Natural killer cell treated with Interleukin-12 subunit alpha and Interleukin-12 subunit beta and Interleukin-15 and Interleukin-18, amount 100 ng/mL, for 72 hours (primary cell): ENCODE results near the gene ABCC6. TPM values are rescaled to one million over a fixed set of nuclear protein-coding genes. Genes with fewer than 3 reads are reported as not detected.
A peak's percentile ranks its signal among the peaks of the same experiment; 100 is the strongest.
"Not testable (repeated sequence)": the region's sequence is repeated elsewhere in the genome, so short reads cannot be mapped to it uniquely, and the experiment has no call there.

Experiments
- ATAC-seq, 2 donors: fragments of 150-1000 bp; cut with Tn5 transposase in 1 of 2; sonication (Bioruptor Pico), chemical (Tn5 transposase) in 1 of 2; 2 replicates each; pipeline ENCODE4 v1.10.0; 2021
- DNase-seq: peaks from one replicate; pipeline ENCODE4 v3.0.0; 2022; ENCODE audit warnings: low spot score
- H3K27ac Mint-ChIP-seq, 2 donors: 1 replicate in 1 of 2; 2 replicates in 1 of 2; pipeline ENCODE4 v1.8.0; 2022; ENCODE audit warnings: mixed read lengths in 2 of 2, mild to moderate bottlenecking in 1 of 2, moderate library complexity in 1 of 2
- H3K27me3 Mint-ChIP-seq, 2 donors: 1 replicate in 1 of 2; 2 replicates in 1 of 2; pipeline ENCODE4 v1.8.0; 2022; ENCODE audit warnings: mixed read lengths in 2 of 2
- H3K36me3 Mint-ChIP-seq: one replicate; pipeline ENCODE4 v1.8.0; 2022; ENCODE audit warnings: mixed read lengths
- H3K4me1 Mint-ChIP-seq, 2 donors: 1 replicate in 1 of 2; 2 replicates in 1 of 2; pipeline ENCODE4 v1.8.0; 2022; ENCODE audit warnings: low read depth in 2 of 2, mixed read lengths in 2 of 2, mild to moderate bottlenecking in 1 of 2
- H3K4me3 Mint-ChIP-seq: one replicate; pipeline ENCODE4 v1.8.0; 2022; ENCODE audit warnings: mixed read lengths
- H3K9me3 Mint-ChIP-seq: 2 replicates; pipeline ENCODE4 v1.8.0; 2022; ENCODE audit warnings: mixed read lengths
- total RNA-seq, 2 donors: library from RNA; stranded (reverse); gene quantifications; one replicate each; pipeline ENCODE4 v1.2.3, GENCODE V29; 2022

ABCC6 gene
- total RNA-seq, 2 donors from 2014 or later = not detected

DNA sequence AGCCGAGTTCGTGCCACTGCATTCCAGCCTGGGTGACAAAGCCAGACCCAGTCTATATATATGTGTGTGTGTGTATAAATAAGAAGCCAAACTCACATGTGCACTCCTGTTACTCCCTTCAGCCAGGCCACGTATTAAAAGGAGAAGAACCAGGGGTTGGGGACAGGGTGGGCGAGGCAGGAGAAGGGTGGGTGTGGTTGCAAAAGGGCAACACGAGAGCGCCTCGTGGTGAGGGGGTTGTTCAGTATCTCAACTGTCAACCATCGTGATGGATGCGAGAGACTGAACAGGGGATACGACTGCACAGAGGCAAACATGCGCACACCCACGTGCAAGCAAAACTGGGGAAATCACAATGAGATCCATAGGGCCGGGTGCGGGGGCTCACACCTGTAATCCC is 54.9 kb downstream of the ABCC6 start:
- no peak overlapping the region for H3K4me3 Mint-ChIP-seq
- H3K27ac Mint-ChIP-seq = no peak overlapping the region
- H3K4me1 Mint-ChIP-seq = no peaks in the 10 kb centered on the region
- DNase-seq (no peak), ATAC-seq (no peak)
- H3K36me3 Mint-ChIP-seq = no peaks in the 10 kb centered on the region
- H3K27me3 Mint-ChIP-seq = peaks cover 0 to 2% of the 10 kb centered on the region in 2 donors
- no peaks in the 10 kb centered on the region for H3K9me3 Mint-ChIP-seq

DNA sequence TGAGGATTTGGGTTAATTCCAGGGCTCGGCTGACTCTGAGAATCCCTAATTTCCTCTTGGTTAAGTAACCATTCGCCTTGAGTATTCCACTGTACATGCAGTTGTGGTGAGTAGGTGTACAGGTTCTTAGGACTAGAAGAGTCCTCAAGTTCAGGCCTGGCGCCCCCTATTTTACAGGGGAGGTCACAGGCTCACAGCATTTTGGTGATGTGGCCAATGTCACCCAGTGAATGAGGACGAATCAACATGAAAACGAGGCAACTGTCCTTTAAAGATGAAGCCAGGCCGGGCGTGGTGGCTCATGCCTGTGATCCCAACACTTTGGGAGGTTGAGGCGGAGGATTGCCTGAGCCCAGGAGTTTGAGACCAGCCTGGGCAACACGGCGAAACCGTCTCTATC is 55.4 kb downstream of the ABCC6 start:
- Mint-ChIP-seq H3K4me1 (no peaks in the 10 kb centered on the region), H3K9me3 (no peaks in the 10 kb centered on the region), H3K4me3 (no peak overlapping the region), H3K36me3 (no peaks in the 10 kb centered on the region), H3K27ac (no peak overlapping the region), H3K27me3 (peaks cover 0 to 2% of the 10 kb centered on the region in 2 donors)
- no peak for ATAC-seq
- DNase-seq = no peak

DNA sequence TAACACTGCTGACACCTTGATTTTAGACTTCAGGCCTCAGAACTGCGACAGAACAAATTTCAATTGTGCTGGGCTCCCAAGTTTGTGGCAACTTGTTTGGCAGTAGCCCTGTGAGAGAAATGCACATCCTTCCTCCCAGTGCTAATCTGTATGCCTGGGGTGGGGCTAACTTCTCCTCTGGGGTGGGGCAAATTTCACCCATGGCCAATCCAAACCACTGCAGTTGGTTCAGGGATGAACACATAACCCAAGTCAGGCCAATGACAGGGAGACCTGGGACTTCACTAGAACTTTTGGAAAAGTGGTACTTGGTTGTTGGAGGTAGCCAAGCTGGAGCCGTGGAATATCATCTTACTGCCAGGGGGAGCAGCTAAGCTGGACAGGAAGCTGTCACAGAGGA is 56.3 kb downstream of the ABCC6 start:
- H3K9me3 Mint-ChIP-seq = no peaks in the 10 kb centered on the region
- H3K4me3 Mint-ChIP-seq = no peak overlapping the region
- DNase-seq (no peak), ATAC-seq (peak in 1 of 2 donors; percentile 11)
- no peaks in the 10 kb centered on the region for H3K4me1 Mint-ChIP-seq
- H3K27ac Mint-ChIP-seq = no peak overlapping the region
- peaks cover 0 to 3% of the 10 kb centered on the region in 2 donors for H3K27me3 Mint-ChIP-seq
- no peaks in the 10 kb centered on the region for H3K36me3 Mint-ChIP-seq

- Mint-ChIP-seq H3K27me3 (peaks cover 0 to 6% of the 10 kb centered on the region in 2 donors), H3K36me3 (no peaks in the 10 kb centered on the region), H3K4me1 (no peaks in the 10 kb centered on the region), H3K9me3 (no peaks in the 10 kb centered on the region), H3K4me3 (no peak overlapping the region), H3K27ac (no peak overlapping the region)
- no peak for ATAC-seq
- no peak for DNase-seq
Observed at GRCh38 chr16:16166085-16166484, 57.2 kb downstream of the ABCC6 start.

DNA sequence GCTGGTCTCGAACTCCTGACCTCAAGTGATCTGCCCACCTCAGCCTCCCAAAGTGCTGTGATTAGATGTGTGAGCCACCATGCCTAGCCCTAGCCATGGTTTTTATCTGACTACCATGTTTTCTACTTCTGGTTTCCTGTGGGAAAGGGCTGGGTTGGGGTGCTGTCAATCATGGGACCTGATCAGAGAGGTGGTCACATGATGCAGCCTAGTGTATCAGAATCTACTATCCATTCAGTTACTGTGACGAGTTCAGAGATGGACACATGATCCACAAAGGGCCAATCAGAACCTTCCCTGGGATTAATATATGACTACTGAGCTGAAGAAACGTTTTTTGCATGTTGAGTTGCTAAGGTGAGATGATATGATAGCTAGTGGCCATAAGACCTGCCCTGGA is 59.1 kb downstream of the ABCC6 start:
- H3K4me3 Mint-ChIP-seq = no peak overlapping the region
- no peak for ATAC-seq
- H3K27me3 Mint-ChIP-seq = peaks cover 0 to 6% of the 10 kb centered on the region in 2 donors
- no peaks in the 10 kb centered on the region for H3K36me3 Mint-ChIP-seq
- DNase-seq = no peak
- H3K27ac Mint-ChIP-seq = no peak overlapping the region
- H3K4me1 Mint-ChIP-seq = no peaks in the 10 kb centered on the region
- no peaks in the 10 kb centered on the region for H3K9me3 Mint-ChIP-seq

GRCh38 chr16:16163571-16163970 is 59.7 kb downstream of the ABCC6 start:
- no peak for DNase-seq
- Mint-ChIP-seq H3K4me3 (no peak overlapping the region), H3K4me1 (no peaks in the 10 kb centered on the region), H3K27ac (no peak overlapping the region), H3K9me3 (peaks cover 5% of the 10 kb centered on the region), H3K36me3 (peaks cover 2% of the 10 kb centered on the region), H3K27me3 (peaks cover 0 to 4% of the 10 kb centered on the region in 2 donors)
- no peak for ATAC-seq

DNA sequence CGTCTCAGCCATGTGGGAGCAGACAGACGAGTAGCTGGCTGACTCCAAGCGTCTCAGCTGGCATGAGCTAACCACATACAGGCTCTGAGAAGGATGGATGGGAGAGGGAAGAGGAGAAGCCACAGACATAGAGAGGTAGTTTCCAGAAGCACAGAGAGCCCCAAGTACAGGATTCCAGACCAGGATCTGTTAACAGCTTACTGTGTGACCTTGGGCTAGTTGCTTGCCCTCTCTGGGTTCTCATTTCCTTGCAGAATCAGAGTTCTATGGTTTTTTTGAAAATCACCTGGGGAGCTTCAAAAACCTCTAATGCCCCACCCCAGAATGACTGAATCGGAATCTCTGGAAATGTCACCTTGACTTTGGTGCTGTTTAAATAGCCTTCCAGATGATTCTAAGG is 60.2 kb downstream of the ABCC6 start:
- Mint-ChIP-seq H3K4me1 (no peaks in the 10 kb centered on the region), H3K4me3 (no peak overlapping the region), H3K27me3 (peaks cover 0 to 6% of the 10 kb centered on the region in 2 donors), H3K9me3 (peaks cover 10% of the 10 kb centered on the region), H3K27ac (no peak overlapping the region), H3K36me3 (peaks cover 4% of the 10 kb centered on the region)
- no peak for DNase-seq
- ATAC-seq = no peak

- H3K4me1 Mint-ChIP-seq = no peaks in the 10 kb centered on the region
- peaks cover 4% of the 10 kb centered on the region for H3K36me3 Mint-ChIP-seq
- no peak for ATAC-seq
- H3K4me3 Mint-ChIP-seq = no peak overlapping the region
- H3K9me3 Mint-ChIP-seq = peaks cover 10% of the 10 kb centered on the region
- peaks cover 0 to 6% of the 10 kb centered on the region in 2 donors for H3K27me3 Mint-ChIP-seq
- no peak overlapping the region for H3K27ac Mint-ChIP-seq
- no peak for DNase-seq
Observed at GRCh38 chr16:16162591-16162990, 60.7 kb downstream of the ABCC6 start.

DNA sequence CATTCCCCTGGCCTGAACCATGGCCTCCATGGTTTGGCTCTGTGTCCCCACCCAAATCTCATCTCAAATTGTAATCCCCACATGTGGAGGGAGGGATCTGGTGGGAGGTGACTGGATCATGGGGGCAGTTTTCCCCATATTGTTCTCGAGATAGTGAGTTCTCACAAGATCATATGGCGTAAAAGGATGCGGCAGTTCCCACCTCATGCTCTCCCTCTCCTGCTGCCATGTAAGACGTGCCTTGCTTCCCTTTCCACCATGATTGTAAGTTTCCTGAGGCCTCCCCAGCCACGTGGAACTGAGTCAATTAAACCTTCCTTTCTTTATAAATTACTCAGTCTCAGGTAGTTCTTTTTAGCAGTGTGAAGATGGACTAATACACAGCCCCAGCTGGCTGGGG is 61.5 kb downstream of the ABCC6 start:
- H3K9me3 Mint-ChIP-seq = peaks cover 10% of the 10 kb centered on the region
- H3K4me3 Mint-ChIP-seq, DNase-seq, H3K4me1 Mint-ChIP-seq, ATAC-seq, H3K27me3 Mint-ChIP-seq, H3K36me3 Mint-ChIP-seq, H3K27ac Mint-ChIP-seq: not testable (repeated sequence)

DNA sequence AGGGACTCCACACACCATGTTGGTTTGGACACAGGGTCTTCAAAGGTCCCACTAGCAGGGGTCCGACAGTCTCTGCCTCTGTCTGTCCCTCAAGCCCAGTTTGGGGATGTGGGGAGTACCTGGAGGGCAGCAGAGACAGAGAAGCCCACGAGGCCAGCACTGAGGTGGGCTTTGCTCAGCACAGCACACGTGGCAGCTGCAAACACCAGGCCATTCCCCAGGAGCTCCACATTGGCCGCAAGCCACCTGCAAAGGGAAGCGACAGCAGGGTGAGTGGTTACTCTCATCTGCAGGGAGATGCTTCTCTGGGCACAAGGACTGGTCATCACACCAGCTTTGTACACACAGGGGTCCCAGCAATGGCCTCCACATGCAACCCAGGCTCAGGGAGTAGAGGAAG is 62.0 kb downstream of the ABCC6 start:
- Mint-ChIP-seq H3K27ac (no peak overlapping the region), H3K36me3 (peaks cover 4% of the 10 kb centered on the region), H3K27me3 (peaks cover 0 to 6% of the 10 kb centered on the region in 2 donors), H3K4me3 (no peak overlapping the region), H3K4me1 (no peaks in the 10 kb centered on the region), H3K9me3 (peaks cover 10% of the 10 kb centered on the region)
- DNase-seq = no peak
- ATAC-seq = no peak

GRCh38 chr16:16159662-16160061 is 63.6 kb downstream of the ABCC6 start:
- Mint-ChIP-seq H3K9me3 (peaks cover 10% of the 10 kb centered on the region), H3K4me1 (no peaks in the 10 kb centered on the region), H3K27ac (no peak overlapping the region), H3K27me3 (peaks cover 0 to 13% of the 10 kb centered on the region in 2 donors), H3K4me3 (no peak overlapping the region), H3K36me3 (peaks cover 4% of the 10 kb centered on the region)
- ATAC-seq = no peak
- no peak for DNase-seq

- ATAC-seq (no peak), DNase-seq (no peak)
- Mint-ChIP-seq H3K4me3 (no peak overlapping the region), H3K36me3 (peaks cover 4% of the 10 kb centered on the region), H3K27ac (no peak overlapping the region), H3K27me3 (peaks cover 0 to 13% of the 10 kb centered on the region in 2 donors), H3K9me3 (peaks cover 10% of the 10 kb centered on the region), H3K4me1 (no peaks in the 10 kb centered on the region)
Observed at GRCh38 chr16:16158741-16159374, 64.4 kb downstream of the ABCC6 start.

GRCh38 chr16:16158082-16158658 is 65.1 kb downstream of the ABCC6 start:
- no peak for ATAC-seq
- no peak overlapping the region for H3K27ac Mint-ChIP-seq
- H3K4me1 Mint-ChIP-seq = no peaks in the 10 kb centered on the region
- H3K27me3 Mint-ChIP-seq = peaks cover 0 to 13% of the 10 kb centered on the region in 2 donors
- DNase-seq = no peak
- peaks cover 10% of the 10 kb centered on the region for H3K9me3 Mint-ChIP-seq
- peaks cover 4% of the 10 kb centered on the region for H3K36me3 Mint-ChIP-seq
- no peak overlapping the region for H3K4me3 Mint-ChIP-seq

DNA sequence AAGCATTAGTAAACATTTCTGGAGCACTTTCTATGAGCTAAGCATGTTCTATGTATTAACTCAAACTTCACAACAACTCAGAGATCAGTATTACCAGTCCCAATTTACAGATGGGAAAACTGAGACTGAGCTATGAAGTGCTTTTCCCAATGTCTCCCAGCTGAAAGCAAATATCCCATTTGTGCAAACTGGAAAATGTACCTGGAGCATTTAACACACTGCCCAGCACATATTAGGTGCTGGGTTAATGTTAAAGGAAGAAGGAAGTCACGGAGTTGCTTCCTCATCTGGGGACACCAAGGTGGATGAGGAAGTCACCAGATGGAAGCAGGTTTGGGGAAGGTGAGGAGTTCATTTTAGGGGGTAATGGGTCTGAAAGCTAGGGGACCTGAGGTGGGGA is 66.1 kb downstream of the ABCC6 start:
- H3K27me3 Mint-ChIP-seq = peaks cover 0 to 13% of the 10 kb centered on the region in 2 donors
- DNase-seq (no peak), ATAC-seq (no peak)
- no peak overlapping the region for H3K27ac Mint-ChIP-seq
- peaks cover 4% of the 10 kb centered on the region for H3K36me3 Mint-ChIP-seq
- H3K4me3 Mint-ChIP-seq = no peak overlapping the region
- no peaks in the 10 kb centered on the region for H3K4me1 Mint-ChIP-seq
- H3K9me3 Mint-ChIP-seq = peaks cover 10% of the 10 kb centered on the region

DNA sequence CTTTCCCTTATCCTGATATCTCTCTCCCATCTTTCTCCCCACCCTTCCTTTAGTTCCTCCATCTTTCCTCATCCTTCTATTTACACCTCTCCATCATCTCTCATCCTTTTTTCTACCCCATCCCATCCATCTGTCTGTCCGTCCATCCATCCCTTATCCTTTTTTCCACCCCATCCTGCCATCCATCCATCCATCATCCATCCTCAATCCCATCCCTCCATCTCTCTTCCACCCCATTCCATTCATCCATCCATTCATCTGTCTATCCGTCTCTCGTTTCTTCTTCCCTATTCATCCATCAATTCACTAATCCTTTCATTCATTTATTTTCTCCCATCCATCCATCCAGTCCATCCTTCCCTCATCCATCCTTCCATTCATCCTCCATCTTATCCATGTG is 68.1 kb downstream of the ABCC6 start:
- Mint-ChIP-seq H3K9me3 (peaks cover 10% of the 10 kb centered on the region), H3K36me3 (peaks cover 4% of the 10 kb centered on the region)

More for the DNA sequence above, 68.1 kb downstream of the ABCC6 start:
- no peak for ATAC-seq
- no peak overlapping the region for H3K4me3 Mint-ChIP-seq
- no peaks in the 10 kb centered on the region for H3K4me1 Mint-ChIP-seq
- no peak overlapping the region for H3K27ac Mint-ChIP-seq
- peaks cover 0 to 9% of the 10 kb centered on the region in 2 donors for H3K27me3 Mint-ChIP-seq
- no peak for DNase-seq
